Stimulated activated CD8-positive, alpha-beta memory T cell treated with anti-CD3 and anti-CD28 coated beads, Interleukin-7, amount 100 ng/mL, for 48 hours (primary cell): ENCODE measurements around the gene IFIT3.

Experiments
- DNase-seq, 2 donors: peaks; one replicate each; pipeline ENCODE4 v3.0.0-alpha.2; 2020; ENCODE audit warnings: low read depth in 1 of 2; ENCODE audit errors: extremely low read depth in 1 of 2

Gene IFIT3

GRCh38 chr10:89355394-89355931 lies 27.7 kb downstream of the IFIT3 start:
- no peak for DNase-seq

- no peak for DNase-seq
These were observed 29.3 kb downstream of the IFIT3 start for GRCh38 chr10:89357096-89357495.

GRCh38 chr10:89357975-89358374 lies 30.2 kb downstream of the IFIT3 start:
- no peak for DNase-seq

- DNase-seq, result no peak
These were observed 32.4 kb downstream of the IFIT3 start for GRCh38 chr10:89360157-89360556.

GRCh38 chr10:89362929-89363328 lies 35.1 kb downstream of the IFIT3 start:
- no peak for DNase-seq

- no peak for DNase-seq
These were observed 36.1 kb downstream of the IFIT3 start for GRCh38 chr10:89363729-89364442.

- DNase-seq, result no peak
These were observed 36.7 kb downstream of the IFIT3 start for GRCh38 chr10:89364531-89364930.

GRCh38 chr10:89367529-89367928 lies 39.7 kb downstream of the IFIT3 start:
- no peak for DNase-seq

GRCh38 chr10:89368129-89368528 lies 40.3 kb downstream of the IFIT3 start:
- DNase-seq, result no peak

GRCh38 chr10:89369156-89370105 lies 41.6 kb downstream of the IFIT3 start:
- DNase-seq, result no peak

GRCh38 chr10:89371079-89371478 lies 43.3 kb downstream of the IFIT3 start:
- DNase-seq, result no peak

GRCh38 chr10:89371987-89372386 lies 44.2 kb downstream of the IFIT3 start:
- DNase-seq, result no peak

GRCh38 chr10:89373916-89374711 lies 46.3 kb downstream of the IFIT3 start:
- DNase-seq, result no peak

GRCh38 chr10:89374713-89375141 lies 46.9 kb downstream of the IFIT3 start:
- DNase-seq, result no peak

GRCh38 chr10:89377705-89378637 lies 50.2 kb downstream of the IFIT3 start, which contains the start of gene IFIT1B:
Gene IFIT1B (plus strand): TSS chr10:89378056. CDS start chr10:89378136, 80 bp downstream.
- no peak for DNase-seq

GRCh38 chr10:89379103-89379502 lies 51.3 kb downstream of the IFIT3 start:
- no peak for DNase-seq

GRCh38 chr10:89382757-89383156 lies 55.0 kb downstream of the IFIT3 start:
- DNase-seq, result no peak

GRCh38 chr10:89384474-89385340 lies 56.9 kb downstream of the IFIT3 start:
- DNase-seq, result no peak

GRCh38 chr10:89388806-89389205 lies 61.0 kb downstream of the IFIT3 start:
- no peak for DNase-seq
